Vein endothelial cell (primary cell): ENCODE data around the gene GRAMD1A. TPM values are rescaled to one million over a fixed set of nuclear protein-coding genes. Genes with fewer than 3 reads are reported as not detected.

Experiments
- total RNA-seq: library from RNA; depleted of rRNA; stranded (reverse); fragments of >200 nt; gene quantifications from 2 replicates; pipeline ENCODE4 v1.2.3, GENCODE V29; 2012

The GRAMD1A gene
- total RNA-seq = 50.8 and 76.4 TPM in 2 replicates

GRCh38 chr19:34999498-35000337 lies at the start of gene GRAMD1A:
Gene GRAMD1A, plus strand, starts transcription at chr19:35000323. Its CDS starts 156 bp downstream, at chr19:35000479.

DNA sequence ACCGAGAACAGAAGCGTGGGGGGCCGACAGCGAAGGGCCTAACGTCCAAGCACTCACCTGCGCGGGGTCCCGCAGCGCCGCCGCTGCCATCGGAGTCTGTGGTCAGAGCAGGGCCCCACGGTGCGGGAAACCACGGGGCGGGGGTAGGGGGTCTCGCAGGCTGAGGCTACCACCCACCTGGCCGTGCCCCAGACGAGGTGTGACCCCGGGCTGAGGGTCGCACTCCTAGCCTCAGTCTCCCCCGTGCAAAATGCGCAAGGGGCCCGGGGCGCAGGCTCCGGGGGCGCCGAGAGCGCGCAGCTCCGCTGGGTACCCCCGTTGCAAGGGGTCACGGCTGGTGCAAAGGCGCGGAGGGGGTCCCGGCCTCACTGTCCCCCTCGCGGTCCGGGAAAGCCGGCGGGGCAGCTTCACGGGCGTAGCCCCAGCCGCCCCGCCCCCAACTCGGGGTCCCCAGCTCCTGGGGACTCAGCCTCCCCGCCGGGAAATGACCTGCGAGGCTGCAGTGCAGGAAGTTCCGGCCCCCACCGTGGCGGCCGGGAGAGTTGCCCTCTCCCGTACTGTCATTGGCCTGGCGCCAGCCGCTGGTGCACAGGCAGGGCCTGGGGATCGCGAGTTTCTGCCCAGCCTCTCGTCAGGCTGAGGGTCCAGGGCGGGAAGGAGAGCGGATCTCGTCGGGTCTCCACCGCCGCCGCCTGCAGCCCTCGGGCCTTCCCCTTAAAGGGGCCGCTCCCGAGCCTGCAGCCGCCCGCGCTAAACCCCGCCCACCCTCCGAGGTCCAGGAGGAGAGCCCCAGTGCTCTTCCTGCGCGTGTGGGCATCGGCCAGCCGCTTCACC lies 36.3 kb upstream of the GRAMD1A start, which contains the start of gene ZNF792:
Gene ZNF792 (minus strand): TSS at position 657 of the 834 bp plus-strand sequence. CDS start 567 bp downstream, at position 90.

DNA sequence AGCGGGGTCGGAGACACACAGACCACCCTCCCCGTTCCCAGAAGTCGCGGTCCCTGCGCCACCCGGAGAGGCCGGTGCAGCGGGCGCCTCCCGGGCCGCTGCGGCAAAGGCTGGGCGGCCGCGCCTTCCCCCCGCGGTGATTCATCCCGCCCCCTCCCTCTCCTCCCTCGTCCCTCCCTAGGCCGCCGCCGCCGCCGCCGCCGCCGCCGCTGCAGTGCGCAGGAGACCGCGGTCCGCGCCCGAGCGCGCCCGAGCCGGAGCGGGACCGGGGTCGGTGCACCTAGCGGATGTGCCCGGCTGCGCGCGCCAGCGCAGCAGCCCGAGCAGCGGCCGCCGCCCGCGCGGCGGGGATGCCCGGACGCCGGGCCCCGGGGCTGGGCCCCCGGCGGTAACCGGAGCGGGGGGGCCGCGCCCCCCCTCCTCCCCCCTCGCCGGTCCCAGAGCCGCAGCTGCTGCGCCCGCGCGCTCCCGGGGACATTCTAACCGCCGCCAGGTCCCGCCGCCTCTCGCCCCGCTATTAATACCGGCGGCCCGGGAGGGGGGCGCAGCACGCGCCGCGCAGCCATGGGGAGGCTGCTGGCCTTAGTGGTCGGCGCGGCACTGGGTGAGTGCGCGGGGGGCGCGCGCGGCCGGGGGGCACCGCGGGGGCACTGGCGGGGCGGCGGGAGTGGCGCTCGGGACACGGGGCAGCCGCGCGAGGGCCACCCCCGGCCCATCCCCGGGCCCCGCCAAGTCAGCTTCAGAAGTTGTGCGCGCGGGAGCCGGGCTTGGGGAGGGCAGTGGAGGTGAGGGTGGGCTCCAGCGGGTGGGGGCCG lies 30.3 kb downstream of the GRAMD1A start, which contains the start of gene SCN1B:
Gene SCN1B (plus strand): TSS at position 214 of the 815 bp plus-strand sequence. CDS start 351 bp downstream, at position 565.

DNA sequence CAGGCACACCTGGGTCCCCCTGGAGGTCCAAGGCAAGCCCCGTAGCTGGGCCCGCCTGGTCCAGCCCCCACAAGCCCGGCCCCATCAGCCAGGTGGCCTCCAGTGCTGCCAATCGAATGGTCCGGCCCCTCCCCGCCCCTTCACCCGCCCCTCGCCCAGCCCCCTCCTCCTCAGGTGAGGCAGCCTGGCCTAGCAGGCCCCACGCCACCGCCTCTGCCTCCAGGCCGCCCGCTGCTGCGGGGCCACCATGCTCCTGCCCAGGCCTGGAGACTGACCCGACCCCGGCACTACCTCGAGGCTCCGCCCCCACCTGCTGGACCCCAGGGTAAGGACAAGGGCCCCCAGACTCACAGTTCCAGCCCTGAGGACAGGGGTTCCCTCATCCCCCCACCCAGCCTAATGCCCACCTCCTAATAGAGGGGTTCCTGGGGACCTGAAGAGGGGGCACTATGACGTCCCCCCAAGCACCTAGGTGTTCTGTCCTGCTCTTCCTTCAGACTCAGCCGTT lies 41.5 kb downstream of the GRAMD1A start, which contains the start of gene HPN:
Gene HPN (plus strand): TSS at position 174 of the 508 bp plus-strand sequence. CDS start 786 bp downstream, outside the sequence.

Other genes with a start within 250 kb of the GRAMD1A start
- gene ZNF599, start 227.1 kb upstream of the GRAMD1A start, total RNA-seq = 5.9 and 7.5 TPM in 2 replicates
- gene ZNF30, start 73.4 kb upstream of the GRAMD1A start, total RNA-seq = 3.9 and 5.1 TPM in 2 replicates
- gene ZNF792, start 36.1 kb upstream of the GRAMD1A start, total RNA-seq = 40.2 and 51.6 TPM in 2 replicates
- 9.5 and 10.3 TPM in 2 replicates for gene SCN1B, start 30.1 kb downstream of the GRAMD1A start, total RNA-seq
- gene HPN, start 41.4 kb downstream of the GRAMD1A start, total RNA-seq = not detected in 2 replicates
- not detected in 2 replicates for gene FXYD3, start 115.5 kb downstream of the GRAMD1A start, total RNA-seq
- gene LGI4, start 134.7 kb downstream of the GRAMD1A start, total RNA-seq = 0.10 TPM in 1 of 2 replicates, not detected in the other
- gene FXYD1, start 138.5 kb downstream of the GRAMD1A start, total RNA-seq = 0.65 TPM in 1 of 2 replicates, not detected in the other
- gene FXYD7, start 142.9 kb downstream of the GRAMD1A start, total RNA-seq = not detected in 2 replicates
- 54.5 and 62.1 TPM in 2 replicates for gene FXYD5, start 154.4 kb downstream of the GRAMD1A start, total RNA-seq
- gene FAM187B, start 228.4 kb downstream of the GRAMD1A start, total RNA-seq = not detected in 2 replicates
- 0.29 and 0.65 TPM in 2 replicates for gene LSR, start 248.7 kb downstream of the GRAMD1A start, total RNA-seq